Common myeloid progenitor, CD34-positive (primary cell): ENCODE data around the gene WNT10A.

Source experiments
- CTCF ChIA-PET: fragments of 350-600 bp; sonication (Branson Sonifier 250); formaldehyde crosslinking; loops from one replicate; lab custom pipeline; 2021; ENCODE audit warnings: antibody characterized with exemption; lab: Charles Lee
- POLR2A ChIA-PET: fragments of 350-600 bp; sonication (Branson Sonifier 250); formaldehyde crosslinking; loops from one replicate; lab custom pipeline; 2021; ENCODE audit warnings: antibody characterized with exemption; lab: Charles Lee
- DNase-seq, 3 donors: peaks; one replicate each; pipeline versions ENCODE4 v3.0.0 to v3.0.0-alpha.2; 2013
- H3K27ac ChIP-seq, 2 experiments: 1 replicate in 1 of 2; 2 replicates in 1 of 2; pipeline ENCODE4 v1.7.0; 2013; ENCODE audit warnings: inconsistent platforms in 2 of 2, low read length in 2 of 2, mild to moderate bottlenecking in 2 of 2, low read depth in 1 of 2, moderate library complexity in 1 of 2; ENCODE audit not compliant: severe bottlenecking in 2 of 2, insufficient read depth in 1 of 2, poor library complexity in 1 of 2
- H3K27me3 ChIP-seq, 5 experiments: replicated peaks in 2 of 5; 1 replicate in 3 of 5; 2 replicates in 2 of 5; pipeline versions ENCODE4 v1.6.1 to v1.7.0; 2013; ENCODE audit warnings: low read length in 4 of 5, mild to moderate bottlenecking in 2 of 5, moderate library complexity in 2 of 5, inconsistent platforms in 1 of 5; ENCODE audit not compliant: insufficient read depth in 5 of 5, control insufficient read depth in 4 of 5
- H3K36me3 ChIP-seq, 4 experiments: 1 replicate in 2 of 4; 2 replicates in 2 of 4; pipeline versions ENCODE4 v1.6.1 to v1.7.0; 2013; ENCODE audit warnings: low read length in 3 of 4, control low read depth in 1 of 4, mild to moderate bottlenecking in 1 of 4; ENCODE audit not compliant: control insufficient read depth in 4 of 4, insufficient read depth in 4 of 4
- H3K4me1 ChIP-seq, 4 experiments: 1 replicate in 3 of 4; 2 replicates in 1 of 4; pipeline versions ENCODE4 v1.6.1 to v1.7.1; 2013; ENCODE audit warnings: low read length in 3 of 4, mild to moderate bottlenecking in 3 of 4, control low read depth in 1 of 4, inconsistent platforms in 1 of 4, moderate library complexity in 1 of 4; ENCODE audit not compliant: control insufficient read depth in 4 of 4, insufficient read depth in 4 of 4; ENCODE audit errors: control extremely low read depth in 1 of 4
- H3K4me3 ChIP-seq, 7 experiments: 1 replicate in 4 of 7; 2 replicates in 3 of 7; pipeline versions ENCODE4 v1.5.1 to v1.7.0; 2013; ENCODE audit warnings: mild to moderate bottlenecking in 7 of 7, low read length in 6 of 7, moderate library complexity in 6 of 7, inconsistent platforms in 2 of 7, low read depth in 2 of 7, control low read depth in 1 of 7; ENCODE audit not compliant: insufficient read depth in 4 of 7, control insufficient read depth in 1 of 7; ENCODE audit errors: extremely low read depth in 1 of 7
- H3K9me3 ChIP-seq, 5 experiments: 1 replicate in 4 of 5; 2 replicates in 1 of 5; pipeline versions ENCODE4 v1.6.1 to v1.7.1; 2013; ENCODE audit warnings: low read length in 4 of 5, mild to moderate bottlenecking in 2 of 5, inconsistent platforms in 1 of 5, low read depth in 1 of 5, moderate library complexity in 1 of 5; ENCODE audit not compliant: control insufficient read depth in 4 of 5, insufficient read depth in 2 of 5; ENCODE audit errors: control extremely low read depth in 1 of 5
- WGBS: methylation state at CpG from one replicate; pipeline ENCODE4 v1.1.5; 2013; ENCODE audit not compliant: insufficient coverage; 5-methylcytosine and 5-hydroxymethylcytosine counted together

WNT10A gene

GRCh38 chr2:218908721-218909619 lies 28.3 kb downstream of the WNT10A start:
- Histone ChIP-seq H3K27ac (peak overlapping the region in 1 of 2 experiments; percentile 21), H3K4me1 (peaks cover 0 to 15% (median 9%) of the 10 kb centered on the region in 4 experiments), H3K9me3 (no peaks in the 10 kb centered on the region), H3K36me3 (no peaks in the 10 kb centered on the region), H3K27me3 (peaks cover 10 to 29% (median 20%) of the 10 kb centered on the region in 5 experiments), H3K4me3 (peak overlapping the region; percentile 27 to 84 (median 60))
- ChIA-PET CTCF (interaction anchor here (29.0 kb wide), 1 partner anchor 30 kb away, joined by 923 read pairs; the partner anchor contains the start of gene WNT10A), POLR2A (no interaction called here)
- WGBS: 3% methylated on average over 54 of the region's 58 CpGs
- DNase-seq: peak; percentile 89 to 95 (median 93)

GRCh38 chr2:218910741-218911140 lies 30.1 kb downstream of the WNT10A start:
- no peak overlapping the region for H3K27ac ChIP-seq
- no peak for DNase-seq
- H3K4me3 ChIP-seq: no peak overlapping the region
- POLR2A ChIA-PET: no interaction called here
- peaks cover 9 to 18% (median 14%) of the 10 kb centered on the region in 5 experiments for H3K27me3 ChIP-seq
- no peaks in the 10 kb centered on the region for H3K9me3 ChIP-seq
- H3K36me3 ChIP-seq: no peaks in the 10 kb centered on the region
- CTCF ChIA-PET: interaction anchor here (0.7 to 29.0 kb wide), 6 partner anchors 32 to 384 kb away, joined by 3 to 923 read pairs (median 3); partner anchors contain the start of gene WNT10A
- H3K4me1 ChIP-seq: peaks cover 0 to 15% (median 9%) of the 10 kb centered on the region in 4 experiments
- WGBS: 100% methylated on average over 2 of the region's 6 CpGs

GRCh38 chr2:218920504-218920903 lies 39.9 kb downstream of the WNT10A start:
- H3K4me3 ChIP-seq: no peak overlapping the region
- no peak overlapping the region for H3K27ac ChIP-seq
- WGBS: 100% methylated on average over 1 of the region's 1 CpG
- ChIA-PET CTCF (no interaction called here), POLR2A (no interaction called here)
- H3K9me3 ChIP-seq: peaks cover 0 to 11% (median 10%) of the 10 kb centered on the region in 5 experiments
- H3K4me1 ChIP-seq: no peaks in the 10 kb centered on the region
- H3K36me3 ChIP-seq: no peaks in the 10 kb centered on the region
- peaks cover 0 to 16% (median 12%) of the 10 kb centered on the region in 5 experiments for H3K27me3 ChIP-seq
- DNase-seq: no peak

- no peak overlapping the region for H3K4me3 ChIP-seq
- DNase-seq: peak in 2 of 3 donors; percentile 9 to 21
- H3K9me3 ChIP-seq: peaks cover 0 to 11% (median 10%) of the 10 kb centered on the region in 5 experiments
- H3K36me3 ChIP-seq: no peaks in the 10 kb centered on the region
- H3K27me3 ChIP-seq: peaks cover 6 to 32% (median 19%) of the 10 kb centered on the region in 5 experiments
- H3K27ac ChIP-seq: no peak overlapping the region
- POLR2A ChIA-PET: no interaction called here
- WGBS: no CpG with 5 or more reads among the region's 2 CpGs
- H3K4me1 ChIP-seq: no peaks in the 10 kb centered on the region
- CTCF ChIA-PET: no interaction called here
These were observed 44.1 kb downstream of the WNT10A start for GRCh38 chr2:218924757-218925156.

GRCh38 chr2:218925434-218925833 lies 44.8 kb downstream of the WNT10A start:
- ChIA-PET POLR2A (no interaction called here), CTCF (interaction anchor here (1.4 kb wide), 1 partner anchor 19 kb away, joined by 3 read pairs; no protein-coding TSS in a partner anchor)
- Histone ChIP-seq H3K36me3 (no peaks in the 10 kb centered on the region), H3K9me3 (peaks cover 0 to 11% (median 10%) of the 10 kb centered on the region in 5 experiments), H3K4me1 (no peaks in the 10 kb centered on the region), H3K27me3 (peaks cover 6 to 32% (median 15%) of the 10 kb centered on the region in 5 experiments), H3K4me3 (no peak overlapping the region), H3K27ac (no peak overlapping the region)
- DNase-seq: no peak
- whole genome bisulfite sequencing: no CpG with 5 or more reads among the region's 2 CpGs

GRCh38 chr2:218927422-218927821 lies 46.8 kb downstream of the WNT10A start:
- H3K36me3 ChIP-seq: no peaks in the 10 kb centered on the region
- no peaks in the 10 kb centered on the region for H3K4me1 ChIP-seq
- CTCF ChIA-PET: no interaction called here
- H3K27me3 ChIP-seq: peaks cover 6 to 31% (median 8%) of the 10 kb centered on the region in 5 experiments
- peaks cover 0 to 11% (median 10%) of the 10 kb centered on the region in 5 experiments for H3K9me3 ChIP-seq
- POLR2A ChIA-PET: no interaction called here
- no peak for DNase-seq
- no peak overlapping the region for H3K27ac ChIP-seq
- H3K4me3 ChIP-seq: no peak overlapping the region
- 100% methylated on average over 1 of the region's 2 CpGs for WGBS

GRCh38 chr2:218927876-218928275 lies 47.2 kb downstream of the WNT10A start:
- Histone ChIP-seq H3K4me3 (no peak overlapping the region), H3K4me1 (no peaks in the 10 kb centered on the region), H3K27ac (no peak overlapping the region), H3K9me3 (peaks cover 0 to 11% (median 10%) of the 10 kb centered on the region in 5 experiments), H3K27me3 (peaks cover 6 to 31% (median 8%) of the 10 kb centered on the region in 5 experiments), H3K36me3 (no peaks in the 10 kb centered on the region)
- 100% methylated on average over 2 of the region's 4 CpGs for WGBS
- ChIA-PET POLR2A (no interaction called here), CTCF (no interaction called here)
- no peak for DNase-seq
